IPS DF 6.9 (cell line): Measurements from ENCODE around the gene ADAMTS12.

Source experiments
- DNase-seq: peaks from one replicate; pipeline ENCODE4 v3.0.0-alpha.2; 2013; ENCODE audit warnings: low read depth, low spot score
- H3K27ac ChIP-seq: one replicate; pipeline ENCODE4 v1.5.1; 2013; ENCODE audit warnings: low read length, control low read depth
- H3K27me3 ChIP-seq: 2 replicates; pipeline ENCODE4 v1.6.1; 2013; ENCODE audit warnings: mild to moderate bottlenecking, low read length; ENCODE audit not compliant: control insufficient read depth, insufficient read depth
- H3K36me3 ChIP-seq: 2 replicates; pipeline ENCODE4 v1.6.1; 2013; ENCODE audit warnings: low read length; ENCODE audit not compliant: control insufficient read depth, insufficient read depth
- H3K4me1 ChIP-seq: 2 replicates; pipeline ENCODE4 v1.6.1; 2013; ENCODE audit warnings: low read length; ENCODE audit not compliant: control insufficient read depth, insufficient read depth
- H3K4me3 ChIP-seq: 2 replicates; pipeline ENCODE4 v1.5.1; 2013; ENCODE audit warnings: mild to moderate bottlenecking, low read length
- H3K9me3 ChIP-seq: 2 replicates; pipeline ENCODE4 v1.6.1; 2013; ENCODE audit warnings: low read length, inconsistent platforms; ENCODE audit not compliant: control insufficient read depth, insufficient read depth
- WGBS: extraction: QIAGEN DNeasy Blood & Tissue Kit; methylation state at CpG from one replicate; pipeline ENCODE4 v1.1.7; 2013; ENCODE audit warnings: mixed read lengths, missing lambda C conversion rate; ENCODE audit not compliant: insufficient read length, insufficient coverage; 5-methylcytosine and 5-hydroxymethylcytosine counted together

Gene ADAMTS12

GRCh38 chr5:33474004-33474403 is 417.8 kb downstream of the ADAMTS12 start:
- Histone ChIP-seq H3K36me3 (peaks cover 16% of the 10 kb centered on the region; the same call in 1 of the 2 replicates), H3K27me3 (no peaks in the 10 kb centered on the region)
- WGBS, result no CpG with 5 or more reads among the region's 2 CpGs

More at GRCh38 chr5:33474004-33474403, 417.8 kb downstream of the ADAMTS12 start:
- no peaks in the 10 kb centered on the region for H3K9me3 ChIP-seq
- DNase-seq, result no peak
- H3K27ac ChIP-seq, result no peak overlapping the region
- H3K4me1 ChIP-seq, result no peaks in the 10 kb centered on the region; the same call in 1 of the 2 replicates
- H3K4me3 ChIP-seq, result no peak overlapping the region
